Mucosa of gallbladder (tissue), 1 donor: Measurements from ENCODE around the gene FAM98B. TPM values are rescaled to one million over a fixed set of nuclear protein-coding genes. Genes with fewer than 3 reads are reported as not detected.
A peak's percentile ranks its signal among the peaks of the same experiment; 100 is the strongest.
"Not testable (repeated sequence)": the region's sequence is repeated elsewhere in the genome, so short reads cannot be mapped to it uniquely, and the experiment has no call there.

Experiments used
- DNase-seq: peaks from one replicate; pipeline ENCODE4 v3.0.0-alpha.2; 2020; ENCODE audit warnings: low spot score
- total RNA-seq: library from RNA; stranded (reverse); gene quantifications from one replicate; pipeline ENCODE4 v1.2.1, GENCODE V29; 2021
- donor health status: DM: no; HTN: no; CAD: no.

FAM98B gene
- total RNA-seq: 15.0 TPM

- peak; percentile 90 for DNase-seq
Measured at GRCh38 chr15:38453971-38454695, at the start of gene FAM98B. Gene FAM98B (plus strand): TSS chr15:38454127. CDS start chr15:38454162, 35 bp downstream.

GRCh38 chr15:38406436-38406835 is 47.5 kb upstream of the FAM98B start:
- DNase-seq: no peak

- no peak for DNase-seq
Measured at GRCh38 chr15:38408576-38408975, 45.4 kb upstream of the FAM98B start.

GRCh38 chr15:38411902-38412301 is 42.0 kb upstream of the FAM98B start:
- no peak for DNase-seq

GRCh38 chr15:38412466-38412865 is 41.5 kb upstream of the FAM98B start:
- DNase-seq: no peak

- DNase-seq: peak; percentile 39
Measured at GRCh38 chr15:38414357-38414756, 39.6 kb upstream of the FAM98B start.

GRCh38 chr15:38421069-38421690 is 32.7 kb upstream of the FAM98B start:
- DNase-seq: no peak

GRCh38 chr15:38424101-38424552 is 29.8 kb upstream of the FAM98B start:
- no peak for DNase-seq

DNA sequence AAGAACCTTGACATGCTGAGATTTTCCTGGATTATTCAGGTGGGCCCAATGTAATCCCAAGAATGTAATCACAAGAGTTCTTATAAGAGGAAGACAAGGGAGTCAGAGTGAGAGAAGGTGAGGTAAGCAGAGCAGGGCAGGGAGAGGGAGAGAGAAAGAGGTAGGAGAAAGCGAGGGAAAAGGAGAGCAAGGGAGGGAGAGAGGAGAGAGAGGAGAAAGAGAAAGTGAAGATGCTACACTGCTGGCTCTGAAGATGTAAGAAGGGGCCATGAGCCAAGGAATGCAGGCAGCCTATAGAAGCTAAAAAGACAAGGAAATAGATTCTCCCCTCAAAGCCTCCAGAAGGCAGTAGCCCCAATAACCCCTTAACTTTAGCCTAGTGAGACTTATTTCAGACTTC is 28.7 kb upstream of the FAM98B start:
- DNase-seq: no peak

GRCh38 chr15:38427380-38427779 is 26.5 kb upstream of the FAM98B start:
- no peak for DNase-seq

GRCh38 chr15:38430106-38430760 is 23.7 kb upstream of the FAM98B start:
- DNase-seq: no peak

- DNase-seq: no peak
Measured at GRCh38 chr15:38436993-38437392, 16.9 kb upstream of the FAM98B start.

DNA sequence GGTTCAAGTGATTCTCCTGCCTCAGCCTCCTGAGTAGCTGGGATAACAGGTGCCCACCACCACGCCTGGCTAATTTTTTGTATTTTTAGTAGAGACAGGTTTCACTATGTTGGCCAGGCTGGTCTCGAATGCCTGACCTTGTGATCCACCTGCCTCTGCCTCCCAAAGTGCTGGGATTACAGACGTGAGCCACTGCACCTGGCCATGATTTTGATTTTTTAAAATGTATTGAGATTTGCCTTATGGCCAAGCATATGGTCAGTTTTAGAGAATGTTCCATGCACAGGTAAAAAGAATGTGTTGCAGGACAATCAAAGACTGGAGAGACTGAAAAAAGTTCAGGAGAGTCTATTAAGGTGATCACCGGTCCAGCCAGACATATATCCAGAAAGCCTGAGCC is 16.3 kb upstream of the FAM98B start:
- DNase-seq: not testable (repeated sequence)

DNA sequence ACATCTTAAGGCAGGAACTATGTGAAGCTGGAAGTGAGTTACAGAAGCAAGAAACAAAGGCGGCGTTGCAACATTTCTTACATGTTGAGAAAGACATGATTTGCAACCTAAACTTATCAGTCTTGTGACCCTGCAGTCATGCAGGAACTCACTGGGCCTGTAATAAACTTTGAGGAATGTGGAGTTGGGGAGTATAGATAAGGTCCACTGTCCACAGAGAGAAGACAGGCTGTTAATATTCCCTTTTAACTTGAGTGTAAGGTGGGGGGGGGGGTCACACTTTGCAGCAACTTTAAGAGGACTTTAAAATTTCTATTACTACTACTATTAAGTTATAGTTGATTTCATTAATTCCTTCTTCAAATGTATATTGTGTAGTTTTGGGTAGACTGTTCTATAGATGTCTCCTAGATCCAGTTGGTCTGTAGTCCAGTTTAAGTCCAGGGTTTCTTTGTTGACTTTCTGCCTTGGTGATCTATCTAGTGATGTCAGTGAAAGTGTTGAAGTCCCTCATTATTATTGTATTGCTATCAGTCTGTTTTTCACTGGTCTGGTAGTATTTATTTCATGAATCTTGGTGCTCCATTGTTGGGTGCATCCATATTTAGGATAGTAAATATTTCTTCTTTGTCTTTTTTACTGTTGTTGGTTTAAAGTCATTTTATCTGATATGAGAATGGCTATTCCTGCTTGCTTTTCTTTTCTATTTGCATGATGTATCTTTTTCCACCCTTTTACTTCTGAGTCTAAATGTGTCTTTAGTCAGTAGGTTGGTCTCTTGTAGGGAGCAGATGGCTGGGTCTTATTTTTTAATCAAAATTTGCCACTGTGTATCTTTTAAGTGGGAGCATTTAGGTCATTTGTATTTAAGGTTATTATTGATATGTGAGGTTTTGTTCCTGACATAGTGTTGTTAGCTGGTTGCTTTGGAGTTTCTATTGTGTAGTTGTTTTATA is 15.6 kb upstream of the FAM98B start:
- no peak for DNase-seq

- DNase-seq: peak; percentile 55
Measured at GRCh38 chr15:38440353-38441129, 13.4 kb upstream of the FAM98B start.

DNA sequence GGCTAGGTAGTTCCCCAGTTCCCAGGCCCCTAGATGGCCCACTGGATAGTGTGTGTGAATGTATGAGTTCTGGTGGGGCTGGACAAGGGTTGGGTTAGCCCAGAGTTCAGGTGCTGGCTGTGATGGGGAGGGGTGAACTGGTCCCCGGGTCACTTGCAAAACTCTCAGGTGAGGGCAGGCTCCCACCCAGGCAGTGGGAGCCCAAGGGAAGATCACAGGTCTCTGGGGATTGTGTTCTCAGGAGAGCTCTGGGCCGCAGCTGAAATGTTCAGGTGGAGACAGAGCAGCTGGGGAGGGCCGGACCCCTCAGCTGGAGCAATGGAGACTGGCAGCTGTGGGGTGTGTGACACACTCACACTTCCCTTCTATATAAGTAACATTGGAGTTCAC is 12.8 kb upstream of the FAM98B start:
- no peak for DNase-seq

GRCh38 chr15:38454696-38455090 is 766 bp downstream of the FAM98B start:
- no peak for DNase-seq

GRCh38 chr15:38455092-38455491 is 1.2 kb downstream of the FAM98B start:
- DNase-seq: no peak

GRCh38 chr15:38458646-38459045 is 4.7 kb downstream of the FAM98B start:
- no peak for DNase-seq

GRCh38 chr15:38459480-38459879 is 5.6 kb downstream of the FAM98B start:
- DNase-seq: no peak

GRCh38 chr15:38460543-38460942 is 6.6 kb downstream of the FAM98B start:
- no peak for DNase-seq
